SH-SY5Y (cell line): ENCODE data around the gene SSTR4.

Source experiments
- GATA2 ChIP-seq: IDR thresholded peaks from 2 replicates; pipeline ENCODE4 v1.6.1; 2011; ENCODE audit warnings: mild to moderate bottlenecking, low read depth, low read length
- GATA3 ChIP-seq: IDR thresholded peaks from 2 replicates; pipeline ENCODE4 v1.6.1; 2011; ENCODE audit warnings: low read depth, mild to moderate bottlenecking, low read length, moderate library complexity

- TF ChIP-seq GATA2 (no peak), GATA3 (no peak)
These were observed 15.7 kb upstream of the SSTR4 start for GRCh38 chr20:23019403-23019802.
